GM18870 (cell line): ENCODE data around the gene DNAJB12.
"Not testable (repeated sequence)": the region's sequence is repeated elsewhere in the genome, so short reads cannot be mapped to it uniquely, and the experiment has no call there.

Experiments
- ATAC-seq: cut with Tn5 transposase; IDR thresholded peaks from one replicate; pipeline ENCODE4 v1.9.1; 2021; ENCODE audit warnings: moderate library complexity; ENCODE audit not compliant: unreplicated experiment

DNAJB12 gene

GRCh38 chr10:72353965-72354355 lies 759 bp downstream of the DNAJB12 start:
- ATAC-seq = peak; percentile 6

DNA sequence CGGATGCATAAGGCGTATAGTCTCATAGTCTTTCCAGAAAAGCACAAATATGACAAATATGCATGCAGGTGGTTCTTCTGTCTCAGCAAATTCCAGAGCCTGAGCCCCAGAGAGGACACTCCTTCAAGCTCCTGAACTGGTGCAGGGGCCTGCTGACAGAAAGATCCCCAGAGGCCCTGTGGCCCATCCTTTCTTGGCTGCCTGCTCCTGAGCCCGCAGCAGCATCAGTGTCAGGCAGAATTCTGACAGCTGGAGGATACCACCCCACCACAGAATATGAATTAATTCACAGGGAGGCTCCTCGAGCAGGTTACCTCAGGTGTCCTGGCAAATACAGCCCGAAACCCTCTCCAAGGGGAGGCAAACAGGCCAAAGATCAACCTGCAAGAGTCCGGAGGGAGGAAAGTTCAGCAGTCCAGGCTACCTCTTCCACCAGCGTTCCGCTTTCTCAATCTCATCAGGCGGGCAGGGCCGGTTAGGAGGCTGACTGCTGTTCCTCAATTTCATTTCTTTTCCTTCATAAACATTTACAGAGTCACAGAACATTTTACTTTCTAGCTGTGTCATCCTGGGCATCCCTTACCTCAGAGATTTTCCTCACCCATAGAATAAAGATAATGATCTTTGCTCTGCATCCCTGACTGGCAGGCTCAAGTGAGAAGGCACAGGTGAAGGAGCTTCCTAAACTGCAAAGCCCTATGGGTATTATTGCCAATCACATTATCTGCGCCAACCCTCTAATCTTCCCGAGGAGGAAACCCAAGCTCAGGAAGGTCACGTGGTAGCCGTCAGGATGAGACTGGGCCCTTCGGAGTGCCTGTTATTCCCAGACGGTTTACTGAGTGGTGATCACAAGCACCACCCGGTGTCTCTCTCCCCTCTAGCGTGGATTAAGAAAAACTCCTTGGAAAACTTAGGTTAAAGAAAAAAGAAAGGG lies 1.4 kb downstream of the DNAJB12 start:
- ATAC-seq = no peak

DNA sequence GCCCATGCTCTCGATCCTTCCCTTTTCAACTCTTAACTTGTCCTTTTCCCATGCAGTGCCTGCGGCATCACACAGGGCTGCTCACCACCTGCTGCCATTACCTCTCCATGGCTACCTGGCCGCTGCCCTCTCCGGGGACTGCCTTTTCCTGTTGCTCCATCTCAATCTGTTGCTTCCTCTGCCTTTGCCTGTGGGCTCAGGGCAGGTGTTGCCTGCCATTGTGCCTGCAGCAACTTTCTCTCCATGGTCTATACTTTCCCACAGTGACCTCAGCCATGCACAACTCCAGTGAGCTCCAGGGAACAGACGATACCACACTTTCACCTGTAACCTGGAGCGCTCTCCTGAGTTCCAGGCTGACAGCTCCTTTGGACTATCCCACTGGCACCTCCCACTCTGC lies 3.2 kb downstream of the DNAJB12 start:
- ATAC-seq = no peak

GRCh38 chr10:72349438-72349837 lies 5.3 kb downstream of the DNAJB12 start:
- ATAC-seq = no peak

GRCh38 chr10:72348282-72348681 lies 6.4 kb downstream of the DNAJB12 start:
- ATAC-seq = no peak

DNA sequence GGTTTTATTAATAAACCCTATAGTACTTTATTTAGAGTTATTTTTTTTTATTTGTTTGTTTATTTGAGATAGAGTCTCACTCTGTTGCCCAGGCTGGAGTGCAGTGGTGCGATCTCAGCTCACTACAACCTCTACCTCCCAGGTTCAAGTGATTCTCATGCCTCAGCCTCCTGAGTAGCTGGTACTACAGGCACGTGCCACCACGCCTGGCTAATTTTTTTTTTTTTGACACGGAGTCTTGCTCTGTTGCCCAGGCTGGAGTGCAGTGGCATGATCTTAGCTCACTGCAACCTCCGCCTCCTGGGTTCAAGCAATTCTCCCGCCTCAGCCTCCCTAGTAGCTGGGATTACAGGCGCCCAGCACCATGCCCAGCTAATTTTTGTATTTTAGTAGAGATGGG lies 8.6 kb downstream of the DNAJB12 start:
- not testable (repeated sequence) for ATAC-seq

- no peak for ATAC-seq
These were observed 9.8 kb downstream of the DNAJB12 start for GRCh38 chr10:72344932-72345331.

GRCh38 chr10:72342911-72343310 lies 11.8 kb downstream of the DNAJB12 start:
- no peak for ATAC-seq

GRCh38 chr10:72340510-72341261 lies 14.0 kb downstream of the DNAJB12 start:
- ATAC-seq = no peak

- no peak for ATAC-seq
These were observed 16.5 kb downstream of the DNAJB12 start for GRCh38 chr10:72338180-72338579.

- no peak for ATAC-seq
These were observed 17.0 kb downstream of the DNAJB12 start for GRCh38 chr10:72337722-72338121.

DNA sequence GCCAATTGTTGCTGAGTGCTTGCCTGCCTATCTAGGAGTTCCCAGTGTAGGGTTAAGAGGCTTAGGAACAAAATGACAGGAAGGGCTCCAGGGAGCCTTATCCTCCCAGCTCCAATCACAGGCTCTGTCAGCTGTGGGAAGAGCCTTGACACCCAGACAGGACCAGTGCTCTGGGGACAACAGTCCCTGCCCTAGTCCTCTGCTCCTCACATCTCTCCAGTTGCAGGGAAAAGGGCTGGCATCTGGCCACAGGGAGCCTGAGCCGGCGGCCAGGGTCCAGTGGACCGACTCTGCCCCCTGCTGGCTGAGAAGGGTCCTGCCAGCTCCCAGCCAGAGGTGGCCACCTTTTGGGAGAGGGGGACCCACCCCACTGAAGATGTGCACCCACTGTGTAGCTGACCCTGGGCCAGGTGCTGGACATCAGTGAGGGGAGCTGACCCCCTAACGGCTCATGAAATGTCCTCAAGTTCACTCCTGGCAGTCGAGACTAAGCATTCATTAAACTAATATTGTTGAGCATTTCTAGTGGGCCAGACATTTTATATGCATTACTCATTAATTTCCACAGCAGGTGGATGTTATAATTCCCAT lies 17.6 kb downstream of the DNAJB12 start:
- no peak for ATAC-seq

DNA sequence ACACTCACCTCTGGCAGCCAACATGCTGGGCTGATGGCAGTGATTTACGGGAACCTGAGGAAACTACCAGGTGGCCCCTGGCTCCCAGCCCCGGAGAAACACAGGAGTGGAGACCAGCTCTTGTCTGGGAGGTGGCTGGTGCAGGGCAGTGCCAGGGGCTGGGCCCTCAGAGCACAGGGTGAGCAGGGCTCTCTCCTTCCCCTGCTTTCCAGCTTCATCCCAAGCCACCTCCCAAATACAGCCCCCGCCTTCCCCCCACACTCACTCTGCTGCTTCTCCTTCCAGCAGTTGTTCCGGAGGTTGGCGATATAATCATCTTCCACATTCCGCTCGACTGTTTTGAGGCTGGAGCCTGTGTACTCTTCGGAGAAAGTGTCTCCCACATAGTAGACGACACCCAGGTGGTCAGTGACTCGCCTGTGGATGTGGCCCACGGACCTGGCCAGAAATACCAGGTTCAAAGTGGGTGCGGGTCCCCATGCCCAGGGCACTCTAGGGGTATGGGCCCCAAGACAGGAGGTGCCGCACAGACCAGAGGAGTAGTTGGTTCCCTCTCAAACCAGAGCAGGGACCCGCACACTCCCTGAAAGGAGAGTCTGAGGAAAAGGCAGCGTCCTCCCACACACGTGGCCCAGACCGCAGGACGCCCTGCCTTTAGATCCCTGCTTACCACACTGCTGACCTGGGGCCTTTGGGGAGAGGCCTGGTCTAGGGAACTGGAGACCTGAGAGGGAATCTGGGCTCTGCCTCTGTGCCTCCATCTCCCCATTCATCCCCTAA lies 18.3 kb downstream of the DNAJB12 start:
- ATAC-seq = no peak

GRCh38 chr10:72335394-72336258 lies 19.1 kb downstream of the DNAJB12 start:
- peak; percentile 30 for ATAC-seq

- ATAC-seq = peak; percentile 57
These were observed 19.8 kb downstream of the DNAJB12 start for GRCh38 chr10:72334825-72335393.

DNA sequence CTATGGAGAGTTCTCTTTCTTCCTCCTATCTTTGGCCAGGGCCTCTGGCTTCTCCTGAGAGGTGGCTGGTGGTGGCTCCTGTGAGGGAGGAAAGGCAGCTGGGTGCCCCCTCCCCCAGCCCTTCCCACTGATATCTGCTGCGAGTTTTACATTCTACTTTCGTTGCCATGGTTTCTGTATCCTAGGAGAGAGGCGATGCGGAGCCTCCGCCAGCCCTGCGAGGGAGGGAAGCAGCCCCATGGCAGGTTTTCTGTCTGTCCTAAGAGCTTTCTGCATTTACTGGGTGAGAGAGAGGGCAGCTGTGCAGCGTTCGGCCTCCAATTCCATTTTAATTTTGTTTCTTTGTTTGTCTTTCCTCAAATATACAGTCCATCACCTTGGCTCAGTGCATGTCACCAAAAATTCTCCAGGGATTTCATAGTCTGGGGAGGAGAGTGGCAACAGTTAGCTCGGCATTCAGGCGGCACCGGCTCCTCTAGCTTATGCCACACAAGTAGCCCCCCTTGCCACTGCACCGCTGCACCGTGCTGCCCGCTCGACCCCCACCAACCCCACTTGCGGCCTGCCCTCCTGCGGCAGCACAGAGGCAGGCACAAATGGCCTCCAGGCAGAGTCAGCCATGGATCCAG lies 20.4 kb downstream of the DNAJB12 start:
- no peak for ATAC-seq

DNA sequence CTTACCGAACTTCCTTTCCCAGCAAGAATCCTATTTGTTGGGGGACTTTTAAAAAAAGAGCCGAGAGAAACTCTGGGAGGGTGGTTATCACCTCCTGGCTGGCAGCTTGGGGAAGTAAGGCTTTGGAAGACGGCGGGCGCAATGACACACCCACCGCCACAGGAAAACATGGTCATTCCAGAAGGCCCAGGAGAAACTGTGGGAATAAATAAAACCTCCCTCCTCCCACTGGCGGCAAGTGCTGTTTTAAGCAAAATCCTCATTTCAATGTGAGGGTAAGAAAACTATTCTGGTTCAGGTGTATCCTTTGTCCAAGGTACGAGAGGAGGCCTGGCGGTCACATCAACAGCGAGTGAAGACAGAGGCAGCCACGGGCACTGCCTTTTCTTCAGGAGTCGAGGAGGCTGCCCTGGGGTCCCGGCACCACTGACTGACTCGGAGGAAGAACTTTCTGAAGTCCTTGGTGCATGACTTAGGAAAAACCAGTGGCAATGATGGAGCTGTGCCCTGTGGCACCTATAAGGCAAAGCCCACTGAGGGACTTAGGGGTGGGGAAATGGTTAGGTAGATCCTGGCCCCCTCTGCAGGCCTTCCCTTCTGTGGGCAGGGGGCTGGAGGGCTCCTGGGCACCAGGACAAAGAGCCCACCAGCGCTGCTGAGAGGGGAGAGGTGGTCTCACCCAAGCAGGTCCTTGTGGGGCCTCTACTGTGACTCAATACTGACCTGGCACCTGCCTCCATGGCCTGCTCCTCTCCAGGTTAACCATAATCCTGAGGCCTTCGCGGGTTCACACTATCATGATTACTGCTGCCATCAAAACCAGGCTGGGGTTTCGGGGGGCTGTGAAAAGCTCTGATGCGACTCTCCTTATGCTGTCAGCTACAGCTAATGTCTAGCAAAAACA lies 21.4 kb downstream of the DNAJB12 start:
- no peak for ATAC-seq
